Right cardiac atrium (tissue), 5 donors: Measurements from ENCODE around the gene AGER. TPM values are rescaled to one million over a fixed set of nuclear protein-coding genes. Genes with fewer than 3 reads are reported as not detected.
"Not testable (repeated sequence)": the region's sequence is repeated elsewhere in the genome, so short reads cannot be mapped to it uniquely, and the experiment has no call there.

Source experiments
- ATAC-seq, 2 donors: fragments of 200-7000 bp; cut with Tn5 transposase; one replicate each; pipeline versions ENCODE4 v1.8.0 to v1.9.1; 2020; ENCODE audit warnings: moderate library complexity in 2 of 2, mild to moderate bottlenecking in 1 of 2
- DNase-seq, 3 donors: peaks; one replicate each; pipeline ENCODE4 v3.0.0-alpha.2; 2020
- H3K27ac ChIP-seq: one replicate; pipeline ENCODE4 v1.5.1; 2013; ENCODE audit warnings: mild to moderate bottlenecking, low read length, control low read depth, moderate library complexity
- H3K27me3 ChIP-seq: one replicate; pipeline ENCODE4 v1.6.1; 2013; ENCODE audit not compliant: control insufficient read depth, insufficient read depth
- H3K4me1 ChIP-seq: one replicate; pipeline ENCODE4 v1.6.1; 2013; ENCODE audit warnings: low read length; ENCODE audit not compliant: control insufficient read depth, insufficient read depth
- H3K4me3 ChIP-seq: one replicate; pipeline ENCODE4 v1.5.1; 2013; ENCODE audit warnings: low read length, control low read depth
- H3K9me3 ChIP-seq: one replicate; pipeline ENCODE4 v1.6.1; 2013; ENCODE audit warnings: low read length; ENCODE audit not compliant: control insufficient read depth
- WGBS: extraction: QIAGEN DNeasy Blood & Tissue Kit; methylation state at CpG from one replicate; pipeline ENCODE4 v1.1.7; 2013; 5-methylcytosine and 5-hydroxymethylcytosine counted together
- intact Hi-C, 4 donors: fragments of 100-400 bp; cut with DNase I; formaldehyde crosslinking; loops; one replicate each; pipeline versions ENCODE4 v1.11.0 to v1.14.0; 2022 to 2023
- polyA plus RNA-seq: library from polyadenylated mRNA; stranded (reverse); fragments of 200-250 nt; gene quantifications from one replicate; pipeline ENCODE4 v1.2.3, GENCODE V29; 2013
- total RNA-seq, 4 donors: library from RNA; stranded (reverse); fragmentation: NEBNext Ultra II Directional; extraction: Animal tissue kit (Norgen Biotek cat#: 25700); gene quantifications; one replicate each; pipeline ENCODE4 v1.2.1, GENCODE V29; 2021
- donor health status: healthy with polysubstance abuse.
- donor health status: DM: no; HTN: yes; CAD: no.
- donor health status: DM: no; HTN: no; CAD: no.
- donor health status: DM: no; HTN: yes; CAD: no; lungs with severe emphysema.
- donor health status: DM: yes; HTN: yes; CAD: no.

AGER gene
- total and polyA plus RNA-seq, 5 donors: 1.6 to 3.6 (median 3.5) TPM

GRCh38 chr6:32190911-32191677, 7.0 kb upstream of the AGER start:
- H3K4me1 ChIP-seq: peaks cover 5% of the 10 kb centered on the region
- intact Hi-C loops: no loop called here
- H3K27me3 ChIP-seq: no peaks in the 10 kb centered on the region
- WGBS: 81% methylated on average over 8 of the region's 8 CpGs
- no peaks in the 10 kb centered on the region for H3K9me3 ChIP-seq
- no peak for ATAC-seq
- peak overlapping the region; percentile 99 for H3K27ac ChIP-seq
- H3K4me3 ChIP-seq: peak overlapping the region; percentile 96
- no peak for DNase-seq

DNA sequence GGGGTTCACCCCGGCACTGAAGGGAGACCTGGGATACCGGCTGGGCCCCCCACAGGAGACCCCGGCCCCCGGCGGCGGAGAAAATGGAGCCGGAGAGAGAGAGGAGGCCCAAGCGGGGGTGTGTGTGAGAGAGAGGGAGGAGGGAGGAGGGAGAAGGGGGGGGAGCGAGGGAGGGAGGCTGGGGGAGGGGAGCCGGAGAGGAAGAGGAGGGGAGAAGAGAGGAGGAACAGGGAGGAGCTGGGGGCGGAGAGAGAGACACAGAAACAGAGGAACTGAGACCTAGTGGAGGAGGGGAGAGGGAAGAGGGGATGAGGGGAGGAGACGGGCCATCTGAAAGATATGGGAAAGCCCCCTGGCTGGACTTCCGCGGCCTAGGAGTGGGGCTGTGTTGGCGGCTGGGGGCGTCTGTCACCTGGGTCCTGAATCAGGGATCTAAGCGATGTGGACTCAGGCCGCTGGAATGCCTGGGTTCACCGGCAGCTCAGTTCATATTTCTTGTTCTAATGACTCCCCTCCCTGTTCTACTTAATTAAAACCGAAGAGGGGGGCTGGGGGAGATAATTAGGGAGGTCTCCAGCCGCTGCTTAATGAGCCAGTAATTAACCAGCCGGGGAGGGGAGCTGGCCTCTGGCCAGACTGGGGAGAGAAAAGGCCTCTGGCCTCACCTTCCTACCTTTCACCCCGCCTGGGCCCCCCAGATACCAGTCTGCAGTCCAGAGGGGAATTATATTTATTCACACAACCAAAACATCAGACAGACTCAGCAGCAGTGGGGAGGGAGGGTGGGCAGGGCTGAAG, 6.2 kb upstream of the AGER start, which contains the start of gene PBX2:
PBX2 (minus strand) TSS at position 149 of the 798 bp plus-strand sequence. CDS start 287 bp downstream, outside the sequence.
- intact Hi-C loops: no loop called here
- Histone ChIP-seq H3K4me1 (peaks cover 9% of the 10 kb centered on the region), H3K9me3 (no peaks in the 10 kb centered on the region), H3K4me3 (peak within 1 kb of the TSS; percentile 96), H3K27me3 (no peaks in the 10 kb centered on the region), H3K27ac (peak within 1 kb of the TSS; percentile 99)
- peak; percentile 74 to 84 for ATAC-seq
- 1% methylated on average over 23 of the region's 23 CpGs for WGBS
- DNase-seq: peak; percentile 93 to 96 (median 96)

GRCh38 chr6:32189742-32190053, 5.6 kb upstream of the AGER start:
- intact Hi-C loops: no loop called here

DNA sequence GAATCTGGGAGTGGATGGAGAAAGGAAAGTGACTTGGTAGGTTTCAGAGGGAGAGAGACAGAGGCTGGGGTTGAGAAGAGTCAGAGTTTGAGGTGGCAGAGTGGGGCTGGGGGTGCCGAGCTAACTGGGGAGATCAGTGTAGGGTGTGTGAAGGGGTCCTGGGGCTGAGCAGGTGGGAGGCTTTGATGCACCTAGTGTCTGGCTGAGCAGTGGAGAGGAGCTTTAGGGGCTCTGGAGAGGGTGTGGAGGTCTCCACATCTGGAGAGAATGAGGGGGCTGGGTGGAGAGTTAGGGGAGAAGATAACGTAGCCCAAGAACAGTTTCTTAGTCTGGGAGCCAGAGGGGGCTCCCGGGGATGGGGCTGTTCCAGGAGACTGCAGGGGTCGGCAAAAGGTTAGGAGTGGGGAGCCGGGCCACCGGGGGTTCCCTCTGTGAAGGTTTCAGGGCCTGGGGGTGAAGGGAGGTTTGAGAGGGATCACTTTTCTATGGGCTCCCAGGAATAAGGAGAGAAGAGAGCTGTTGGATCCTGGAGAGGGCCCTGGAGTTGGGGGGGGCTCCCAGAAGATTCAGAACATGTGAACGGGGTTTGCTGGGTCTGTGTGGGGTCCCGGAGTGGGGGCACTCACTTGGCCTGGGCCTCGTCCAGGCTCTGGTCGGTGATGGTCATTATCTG, 5.2 kb upstream of the AGER start:
- H3K4me1 ChIP-seq: peaks cover 9% of the 10 kb centered on the region
- ATAC-seq: peak; percentile 0 to 1
- intact Hi-C loops: no loop called here

More at GRCh38 chr6:32189742-32190053, 5.6 kb upstream of the AGER start:
- H3K4me1 ChIP-seq: peaks cover 9% of the 10 kb centered on the region
- ATAC-seq (peak; percentile 2 to 3), DNase-seq (peak; percentile 58 to 87 (median 81))
- peak overlapping the region; percentile 96 for H3K4me3 ChIP-seq
- no peaks in the 10 kb centered on the region for H3K27me3 ChIP-seq
- no peaks in the 10 kb centered on the region for H3K9me3 ChIP-seq
- H3K27ac ChIP-seq: peak overlapping the region; percentile 90
- 15% methylated on average over 23 of the region's 23 CpGs for WGBS

GRCh38 chr6:32188381-32189068, 4.5 kb upstream of the AGER start:
- Histone ChIP-seq H3K27ac (peak overlapping the region; percentile 90), H3K4me3 (peak overlapping the region; percentile 96), H3K9me3 (no peaks in the 10 kb centered on the region), H3K4me1 (peaks cover 9% of the 10 kb centered on the region), H3K27me3 (no peaks in the 10 kb centered on the region)
- ATAC-seq: no peak
- intact Hi-C loops: no loop called here
- 9% methylated on average over 13 of the region's 13 CpGs for WGBS
- peak in 1 of 3 donors; percentile 68 for DNase-seq

More for the DNA sequence above, 5.2 kb upstream of the AGER start:
- Histone ChIP-seq H3K9me3 (no peaks in the 10 kb centered on the region), H3K27ac (peak overlapping the region; percentile 90), H3K27me3 (no peaks in the 10 kb centered on the region), H3K4me3 (peak overlapping the region; percentile 96)
- no peak for DNase-seq
- WGBS: 1% methylated on average over 10 of the region's 10 CpGs

DNA sequence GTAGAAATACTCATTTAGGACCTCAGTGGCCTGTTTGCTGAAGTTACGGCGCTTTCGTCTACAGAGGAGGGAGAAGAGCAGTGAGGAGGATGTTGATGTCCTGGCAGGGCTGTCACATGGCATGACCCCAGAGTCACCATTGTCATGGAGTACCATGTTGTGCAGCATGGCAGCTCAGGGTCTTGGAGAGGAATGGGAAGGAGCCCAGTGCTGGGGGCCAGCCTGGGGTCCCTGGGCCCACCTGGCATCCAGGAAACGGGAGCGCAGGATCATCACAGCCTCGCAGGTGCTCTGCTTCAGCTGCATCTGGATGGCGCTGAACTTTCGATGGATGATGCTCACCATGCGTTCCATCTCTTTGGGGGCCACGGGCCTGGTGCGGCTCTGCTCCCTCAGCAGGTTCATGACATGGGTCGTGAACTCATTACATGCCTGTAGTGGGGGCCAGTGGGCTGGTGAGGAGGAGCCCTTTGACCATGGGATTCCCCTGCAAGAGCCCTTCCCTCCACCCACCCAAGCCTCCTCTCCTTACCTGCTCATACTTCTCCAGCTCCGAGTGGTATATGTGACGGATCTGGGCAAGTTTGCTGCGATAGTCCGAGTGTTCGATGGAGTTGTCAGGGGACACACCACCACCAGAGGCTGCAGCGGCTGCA, 3.8 kb upstream of the AGER start:
- H3K27ac ChIP-seq, DNase-seq, intact Hi-C loops, ATAC-seq, H3K27me3 ChIP-seq, H3K4me1 ChIP-seq, H3K4me3 ChIP-seq, H3K9me3 ChIP-seq: not testable (repeated sequence)
- WGBS: 63% methylated on average over 18 of the region's 18 CpGs

DNA sequence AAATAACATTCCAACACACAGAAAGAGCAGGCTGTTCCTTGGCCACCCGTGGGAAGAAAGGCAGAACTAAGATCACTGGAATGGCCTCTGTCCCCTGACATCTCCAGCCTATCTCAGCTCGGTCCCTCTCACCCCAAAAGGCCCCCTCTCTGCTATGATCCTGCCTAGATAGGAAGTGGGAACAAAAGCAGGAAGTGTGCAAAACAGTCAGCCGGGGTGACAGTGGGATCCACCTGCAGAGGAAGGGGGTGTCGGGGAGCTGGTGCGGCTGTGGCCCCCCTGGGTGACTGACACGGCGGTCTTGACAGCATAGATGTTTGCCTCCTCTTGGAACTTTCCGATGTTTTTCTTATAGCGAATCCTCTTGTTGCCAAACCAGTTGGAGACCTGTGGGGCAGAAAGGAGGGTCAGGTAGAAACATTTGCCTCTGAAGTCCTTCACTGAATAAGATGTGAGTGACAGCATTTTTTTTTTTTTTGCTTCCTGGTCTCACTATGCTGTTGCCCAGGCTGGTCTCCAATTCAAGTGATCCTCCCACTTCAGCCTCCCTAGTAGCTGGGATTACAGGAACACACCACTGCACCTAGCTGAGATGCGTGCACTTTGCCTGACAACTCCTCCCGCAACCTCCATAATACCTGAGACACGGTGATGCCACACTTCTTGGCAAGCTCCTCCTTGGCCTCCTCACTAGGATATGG, 3.1 kb upstream of the AGER start:
- Histone ChIP-seq H3K4me3 (no peak overlapping the region), H3K27ac (peak overlapping the region; percentile 19), H3K9me3 (no peaks in the 10 kb centered on the region), H3K27me3 (no peaks in the 10 kb centered on the region), H3K4me1 (peaks cover 9% of the 10 kb centered on the region)
- DNase-seq (no peak), ATAC-seq (no peak)
- intact Hi-C loops: no loop called here
- 61% methylated on average over 12 of the region's 12 CpGs for WGBS

DNA sequence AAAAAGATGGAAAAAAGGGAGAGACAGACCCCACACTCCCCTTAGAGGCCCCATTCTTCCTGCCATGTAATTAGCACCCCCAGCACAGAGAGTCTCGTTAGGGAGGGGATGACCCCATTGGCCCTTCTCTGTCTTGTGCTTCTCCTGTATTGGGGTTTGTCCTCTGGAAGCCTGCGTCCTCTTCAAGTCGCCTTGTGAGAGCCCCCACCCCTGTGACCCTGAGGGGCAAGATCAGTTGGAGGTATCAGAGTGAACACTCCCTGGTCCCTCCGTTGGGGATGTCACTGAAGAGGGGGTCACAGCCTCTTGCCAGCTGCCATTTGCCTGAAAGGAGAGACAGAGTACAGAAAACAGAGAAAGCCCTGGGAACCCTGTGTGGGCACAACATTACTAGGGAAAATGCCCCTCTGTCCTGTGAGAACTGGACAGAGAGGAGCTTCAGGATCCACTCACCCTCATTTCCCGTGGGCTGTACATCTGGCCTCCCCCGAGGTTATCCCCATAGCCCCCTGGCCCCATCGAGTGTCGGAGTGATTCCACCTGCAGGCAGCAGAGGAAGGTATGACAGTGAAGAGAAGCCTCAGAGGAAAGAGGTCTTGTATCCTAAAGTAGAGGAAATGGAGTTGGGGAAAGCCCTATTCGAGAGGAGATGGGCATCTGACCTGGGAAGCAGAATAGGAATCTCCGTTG, 2.2 kb upstream of the AGER start:
- intact Hi-C loops, H3K27me3 ChIP-seq, H3K9me3 ChIP-seq, ATAC-seq, H3K4me1 ChIP-seq, H3K4me3 ChIP-seq, DNase-seq: not testable (repeated sequence)
- H3K27ac ChIP-seq: peak overlapping the region; percentile 88
- 60% methylated on average over 10 of the region's 10 CpGs for WGBS

GRCh38 chr6:32185681-32186131, 1.7 kb upstream of the AGER start:
- H3K4me1 ChIP-seq, H3K9me3 ChIP-seq, H3K4me3 ChIP-seq, H3K27me3 ChIP-seq, intact Hi-C loops: not testable (repeated sequence)
- H3K27ac ChIP-seq: peak overlapping the region; percentile 88
- peak; percentile 65 to 74 for ATAC-seq
- WGBS: 13% methylated on average over 11 of the region's 11 CpGs
- peak; percentile 89 to 95 (median 94) for DNase-seq
